ENCODE measurements around the gene CSPG4. TPM values are rescaled to one million over a fixed set of nuclear protein-coding genes. Genes with fewer than 3 reads are reported as not detected.

The CSPG4 gene
- total and polyA plus RNA-seq, 2 of the 8 experiments (the other 6 are each of a cell fraction or from before 2014, with no cell fraction given), result 1.4 to 3.0 TPM

DNA sequence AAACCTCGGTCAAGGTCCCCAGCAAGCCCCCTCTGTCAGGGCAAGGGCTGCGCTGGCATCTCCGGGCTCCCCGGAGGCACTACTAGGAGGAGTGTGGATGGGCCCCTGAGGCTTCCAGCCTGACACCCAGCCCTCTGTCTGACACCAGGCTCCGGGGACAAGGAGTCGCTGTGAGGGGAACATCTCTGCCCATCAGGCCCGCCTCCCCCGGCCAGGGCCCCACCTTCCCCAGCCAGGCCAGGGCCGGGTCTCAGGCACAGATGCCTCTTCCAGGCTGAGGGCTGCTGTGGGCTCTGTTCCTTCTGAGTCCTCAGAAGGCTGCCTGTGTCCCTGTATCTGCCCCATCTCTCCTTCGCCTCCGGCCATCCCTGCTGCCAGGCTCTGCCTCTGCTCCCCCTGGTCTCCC lies 15.8 kb downstream of the CSPG4 start:
- H3K9ac ChIP-seq (replicated peaks in 1 of 4; ENCODE audit: extremely low read depth in 1 of 4, low read depth in 3 of 4, low read length in 3 of 4), result no peak overlapping the region
- H3K18ac ChIP-seq (ENCODE audit: extremely low read depth, low read length), result no peak overlapping the region
- FAIRE-seq (no peak), DNase-seq (ENCODE audit: low read depth in 1 of 2, low spot score in 2 of 2) (no peak)
- no peaks in the 10 kb centered on the region for H3K27me3 ChIP-seq (replicated peaks in 1 of 4; ENCODE audit: control insufficient read depth in 3 of 4, extremely low read depth in 1 of 4, insufficient read depth in 3 of 4, low read length in 3 of 4)
- H2BK12ac ChIP-seq (ENCODE audit: low read depth, low read length), result no peak overlapping the region
- H2BK20ac ChIP-seq (ENCODE audit: low read length), result no peak overlapping the region
- 0 out of 2 replicates have a peak overlapping the region, but pooled peaks have one; percentile 35 for H2BK5ac ChIP-seq (ENCODE audit: low read depth, low read length)
- H3K9me3 ChIP-seq (ENCODE audit: insufficient read depth in 2 of 2, low read depth in 1 of 2, low read length in 1 of 2), result no peaks in the 10 kb centered on the region
- peaks cover 8 to 22% (median 13%) of the 10 kb centered on the region in 4 experiments for H3K4me1 ChIP-seq (replicated peaks in 1 of 4; ENCODE audit: control insufficient read depth in 3 of 4, insufficient read depth in 4 of 4, low read length in 3 of 4)
- H3K4me2 ChIP-seq (ENCODE audit: insufficient read depth in 1 of 2, low read depth in 2 of 2, low read length in 2 of 2), result no peak overlapping the region
- H2AFZ ChIP-seq (ENCODE audit: low read length), result no peak overlapping the region
- H3K23me2 ChIP-seq (ENCODE audit: low read depth, low read length), result no peaks in the 10 kb centered on the region
- WGBS, 2 experiments (ENCODE audit: extremely low coverage in 1 of 2, insufficient coverage in 1 of 2, insufficient read length in 1 of 2, insufficient replicate concordance in 2 of 2, low coverage in 1 of 2, low lambda C conversion rate in 2 of 2, missing lambda C conversion rate in 1 of 2), result 93% methylated on average over 9 of the region's 11 CpGs; no CpG with 5 or more reads in 1 of the 2 experiments
- no peak overlapping the region for H3K56ac ChIP-seq (replicated peaks; ENCODE audit: insufficient read length, low read depth, low read length)
- H4K91ac ChIP-seq (replicated peaks; ENCODE audit: insufficient read length, low read length), result no peak overlapping the region
- ChIA-PET POLR2A (ENCODE audit: partially characterized antibody) (no interaction called here), CTCF (ENCODE audit: partially characterized antibody) (interaction anchor here (1.1 to 1.3 kb wide), 2 partner anchors 10 to 443 kb away, joined by 4 read pairs; no protein-coding TSS in a partner anchor)
- no peaks in the 10 kb centered on the region for H3K79me1 ChIP-seq (ENCODE audit: low read depth, low read length)
- H4K20me1 ChIP-seq (replicated peaks in 1 of 2; ENCODE audit: control insufficient read depth in 1 of 2, insufficient read depth in 2 of 2, low read length in 2 of 2), result no peaks in the 10 kb centered on the region
- H3K36me3 ChIP-seq (ENCODE audit: control insufficient read depth in 2 of 4, insufficient read depth in 4 of 4, low read length in 3 of 4), result no peaks in the 10 kb centered on the region
- H2AK5ac ChIP-seq (ENCODE audit: low read depth, low read length), result 0 out of 2 replicates have a peak overlapping the region, but pooled peaks have one; percentile 39
- H3K4me3 ChIP-seq (ENCODE audit: extremely low read depth in 1 of 4, insufficient read depth in 2 of 4, low read depth in 3 of 4, low read length in 4 of 4), result no peak overlapping the region
- no peak overlapping the region for H2BK120ac ChIP-seq (replicated peaks; ENCODE audit: low read depth, low read length)
- H4K8ac ChIP-seq (ENCODE audit: extremely low read depth, insufficient read depth, low read length), result no peak overlapping the region
- no peak overlapping the region for H3K14ac ChIP-seq (ENCODE audit: insufficient read length)
- H3K27ac ChIP-seq (ENCODE audit: low read depth, low read length), result no peak overlapping the region
- H2BK15ac ChIP-seq (ENCODE audit: low read length), result no peak overlapping the region
- no peak overlapping the region for H3K23ac ChIP-seq (ENCODE audit: insufficient read length)
- H4K5ac ChIP-seq (ENCODE audit: insufficient read length, low read depth, low read length), result no peak overlapping the region
- H3K79me2 ChIP-seq (ENCODE audit: control insufficient read depth in 1 of 2, insufficient read depth in 2 of 2, low read length in 2 of 2), result no peaks in the 10 kb centered on the region
- no peak overlapping the region for H3K4ac ChIP-seq (replicated peaks; ENCODE audit: insufficient read length, low read depth, low read length)
- TF ChIP-seq EZH2 (IDR thresholded peaks at IDR 0.05; ENCODE audit: low read depth, low read length, severe bottlenecking), result no peak
- no peak for TF ChIP-seq RBBP5 (IDR thresholded peaks at IDR 0.05; ENCODE audit: borderline replicate concordance, low read depth, low read length)
- TF ChIP-seq NANOG (IDR thresholded peaks at IDR 0.05; ENCODE audit: insufficient read depth, low read depth, low read length, poor library complexity, severe bottlenecking), result no peak
- TF ChIP-seq BCL11A (IDR thresholded peaks at IDR 0.05; ENCODE audit: low read depth in 2 of 2, low read length in 2 of 2), result no peak
- TF ChIP-seq CBX5 (IDR thresholded peaks at IDR 0.05; ENCODE audit: low read depth, low read length), result no peak
- TF ChIP-seq GTF2F1 (IDR thresholded peaks at IDR 0.05; ENCODE audit: borderline replicate concordance, low read depth, low read length), result no peak
- no peak for TF ChIP-seq TCF12 (IDR thresholded peaks at IDR 0.05; ENCODE audit: low read depth, low read length)
- TF ChIP-seq CREB1 (IDR thresholded peaks at IDR 0.05), result no peak
- TF ChIP-seq SIN3A (conservative IDR thresholded peaks at IDR 0.05 in 1 of 2, IDR thresholded peaks at IDR 0.05 in 1 of 2; ENCODE audit: low read depth in 1 of 2, low read length in 2 of 2), result no peak
- no peak for TF ChIP-seq CHD1 (IDR thresholded peaks at IDR 0.05; ENCODE audit: low read depth, low read length)
- no peak for TF ChIP-seq HDAC2 (IDR thresholded peaks at IDR 0.05; ENCODE audit: borderline replicate concordance in 1 of 2, low read depth in 2 of 2, low read length in 2 of 2)
- no peak for TF ChIP-seq YY1 (IDR thresholded peaks at IDR 0.05; ENCODE audit: low read depth, low read length)

Data from H1 (cell line).